Spleen (tissue), 7 donors: ENCODE measurements around the gene NXN.

Source experiments
- POLR2AphosphoS5 ChIP-seq, 3 donors: sonication (generic); formaldehyde crosslinking; IDR thresholded peaks; one replicate each; pipeline ENCODE4 v1.5.1; 2017; ENCODE audit warnings: antibody characterized with exemption in 3 of 3
- TF ChIP-seq, protein P1 (sequence below), 11 experiments: fragments of 200-600 bp in 7 of 11; fragments of 450-650 bp in 4 of 11; sonication (generic) in 4 of 11; IDR thresholded peaks in 8 of 11; conservative IDR thresholded peaks in 3 of 11; 1 replicate in 7 of 11; 2 replicates in 4 of 11; pipeline versions ENCODE4 v1.4.0 to v1.8.0; 2016 to 2021; ENCODE audit warnings: antibody characterized with exemption in 11 of 11, inconsistent platforms in 4 of 11, mild to moderate bottlenecking in 1 of 11
- donor health status: DM: no; HTN: no; CAD: no; lungs with moderate emphysema.
- donor health status: DM: no; HTN: no; CAD: no.
- donor health status: DM: no; HTN: no; CAD: no.

DNA sequence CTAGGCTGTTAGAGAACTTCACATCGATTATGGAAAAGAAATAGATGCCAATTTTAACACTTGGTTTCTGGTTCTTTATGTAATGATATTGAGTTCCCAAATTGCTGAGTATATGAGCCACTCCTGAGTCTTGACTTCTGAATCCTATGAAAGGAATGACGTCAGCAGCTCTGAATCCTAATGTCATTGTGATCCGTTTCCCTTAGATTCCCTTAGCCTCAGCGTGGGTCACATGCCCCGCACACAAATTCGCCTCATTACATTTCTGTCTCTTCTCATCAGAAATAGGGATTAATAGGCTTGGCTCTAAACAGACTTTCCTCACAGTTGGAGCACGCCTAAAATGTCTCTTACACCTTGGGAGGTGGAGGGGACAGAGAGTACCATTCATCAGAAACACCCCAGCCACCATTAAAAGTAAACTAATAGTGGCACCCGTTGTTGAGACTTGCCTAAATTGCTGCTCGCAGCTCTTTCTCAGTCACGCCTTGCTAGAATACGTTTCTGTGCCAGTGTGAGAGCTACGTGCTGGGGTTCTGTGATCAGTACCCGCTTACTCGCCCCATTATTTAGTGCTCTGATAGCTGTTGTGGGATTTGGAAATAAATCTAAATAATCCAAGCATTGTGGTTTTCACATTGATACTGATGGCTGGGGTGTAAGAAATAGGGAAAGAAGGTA lies 190.3 kb downstream of the NXN start:
- TF ChIP-seq, protein P1, sequence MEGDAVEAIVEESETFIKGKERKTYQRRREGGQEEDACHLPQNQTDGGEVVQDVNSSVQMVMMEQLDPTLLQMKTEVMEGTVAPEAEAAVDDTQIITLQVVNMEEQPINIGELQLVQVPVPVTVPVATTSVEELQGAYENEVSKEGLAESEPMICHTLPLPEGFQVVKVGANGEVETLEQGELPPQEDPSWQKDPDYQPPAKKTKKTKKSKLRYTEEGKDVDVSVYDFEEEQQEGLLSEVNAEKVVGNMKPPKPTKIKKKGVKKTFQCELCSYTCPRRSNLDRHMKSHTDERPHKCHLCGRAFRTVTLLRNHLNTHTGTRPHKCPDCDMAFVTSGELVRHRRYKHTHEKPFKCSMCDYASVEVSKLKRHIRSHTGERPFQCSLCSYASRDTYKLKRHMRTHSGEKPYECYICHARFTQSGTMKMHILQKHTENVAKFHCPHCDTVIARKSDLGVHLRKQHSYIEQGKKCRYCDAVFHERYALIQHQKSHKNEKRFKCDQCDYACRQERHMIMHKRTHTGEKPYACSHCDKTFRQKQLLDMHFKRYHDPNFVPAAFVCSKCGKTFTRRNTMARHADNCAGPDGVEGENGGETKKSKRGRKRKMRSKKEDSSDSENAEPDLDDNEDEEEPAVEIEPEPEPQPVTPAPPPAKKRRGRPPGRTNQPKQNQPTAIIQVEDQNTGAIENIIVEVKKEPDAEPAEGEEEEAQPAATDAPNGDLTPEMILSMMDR (IDR thresholded peaks at IDR 0.05 in 8 of 11, conservative IDR thresholded peaks at IDR 0.05 in 3 of 11): no peak
- TF ChIP-seq POLR2AphosphoS5 (IDR thresholded peaks at IDR 0.05): no peak
